Neuron (in vitro differentiated cells): Measurements from ENCODE around the gene ZDHHC19.

Experiments used
- H2AFZ ChIP-seq: one replicate; pipeline ENCODE4 v1.6.1; 2013; ENCODE audit warnings: low read depth, mild to moderate bottlenecking, inconsistent platforms, low read length, moderate library complexity
- H3K27me3 ChIP-seq: one replicate; pipeline ENCODE4 v1.6.1; 2013; ENCODE audit warnings: low read length; ENCODE audit not compliant: insufficient read depth
- H3K36me3 ChIP-seq: one replicate; pipeline ENCODE4 v1.6.1; 2013; ENCODE audit warnings: low read length; ENCODE audit not compliant: insufficient read depth
- H3K4me1 ChIP-seq: one replicate; pipeline ENCODE4 v1.6.1; 2013; ENCODE audit warnings: low read length; ENCODE audit not compliant: insufficient read depth
- H3K4me3 ChIP-seq: 2 replicates; pipeline ENCODE4 v1.5.1; 2013; ENCODE audit warnings: mild to moderate bottlenecking, low read length, moderate library complexity
- H3K9me3 ChIP-seq: one replicate; pipeline ENCODE4 v1.6.1; 2013; ENCODE audit warnings: low read length

Gene ZDHHC19

GRCh38 chr3:196159526-196159925 is 51.7 kb downstream of the ZDHHC19 start:
- no peak overlapping the region for H3K4me3 ChIP-seq
- H3K36me3 ChIP-seq = no peaks in the 10 kb centered on the region
- H3K27me3 ChIP-seq = no peaks in the 10 kb centered on the region
- no peaks in the 10 kb centered on the region for H3K9me3 ChIP-seq
- H3K4me1 ChIP-seq = peaks cover 6% of the 10 kb centered on the region
- H2AFZ ChIP-seq = peak overlapping the region; percentile 21

GRCh38 chr3:196156160-196156559 is 55.0 kb downstream of the ZDHHC19 start:
- Histone ChIP-seq H3K4me3 (no peak overlapping the region), H2AFZ (no peak overlapping the region), H3K4me1 (peaks cover 6% of the 10 kb centered on the region), H3K27me3 (no peaks in the 10 kb centered on the region), H3K36me3 (no peaks in the 10 kb centered on the region), H3K9me3 (peaks cover 3% of the 10 kb centered on the region)

GRCh38 chr3:196150481-196150880 is 60.7 kb downstream of the ZDHHC19 start:
- Histone ChIP-seq H3K36me3 (no peaks in the 10 kb centered on the region), H3K4me1 (no peaks in the 10 kb centered on the region), H2AFZ (no peak overlapping the region), H3K4me3 (no peak overlapping the region), H3K9me3 (peaks cover 9% of the 10 kb centered on the region), H3K27me3 (no peaks in the 10 kb centered on the region)

GRCh38 chr3:196149831-196150301 is 61.3 kb downstream of the ZDHHC19 start:
- Histone ChIP-seq H3K4me3 (no peak overlapping the region), H3K27me3 (no peaks in the 10 kb centered on the region), H3K4me1 (no peaks in the 10 kb centered on the region), H2AFZ (no peak overlapping the region), H3K36me3 (no peaks in the 10 kb centered on the region), H3K9me3 (peaks cover 9% of the 10 kb centered on the region)

- no peaks in the 10 kb centered on the region for H3K4me1 ChIP-seq
- H3K9me3 ChIP-seq = peaks cover 9% of the 10 kb centered on the region
- H3K27me3 ChIP-seq = no peaks in the 10 kb centered on the region
- no peaks in the 10 kb centered on the region for H3K36me3 ChIP-seq
- H3K4me3 ChIP-seq = no peak overlapping the region
- H2AFZ ChIP-seq = no peak overlapping the region
Observed at GRCh38 chr3:196149375-196149774, 61.8 kb downstream of the ZDHHC19 start.
